Neural progenitor cell (in vitro differentiated cells): ENCODE data around the gene TELO2. TPM values are rescaled to one million over a fixed set of nuclear protein-coding genes. Genes with fewer than 3 reads are reported as not detected.

Experiments used
- DNase-seq: peaks from one replicate; pipeline ENCODE4 v3.0.0-alpha.2; 2016; ENCODE audit warnings: low spot score
- H2AFZ ChIP-seq: fragments of 200-600 bp; sonication (generic); replicated peaks from 2 replicates; pipeline ENCODE4 v1.6.1; 2016; ENCODE audit warnings: antibody characterized with exemption
- H3F3A ChIP-seq: fragments of 200-600 bp; sonication (generic); 2 replicates; pipeline ENCODE4 v1.6.1; 2016; ENCODE audit warnings: antibody characterized with exemption, low read depth
- H3K27ac ChIP-seq: fragments of 200-600 bp; sonication (generic); 2 replicates; pipeline ENCODE4 v1.5.1; 2016; ENCODE audit warnings: mild to moderate bottlenecking
- H3K27me3 ChIP-seq: fragments of 200-600 bp; sonication (generic); 2 replicates; pipeline ENCODE4 v1.6.1; 2016; ENCODE audit warnings: mild to moderate bottlenecking, moderate library complexity
- H3K36me3 ChIP-seq: fragments of 200-600 bp; sonication (generic); 2 replicates; pipeline ENCODE4 v1.5.1; 2016
- H3K4me1 ChIP-seq: fragments of 200-600 bp; sonication (generic); 2 replicates; pipeline ENCODE4 v1.6.1; 2016; ENCODE audit warnings: mixed run types
- H3K4me2 ChIP-seq: fragments of 200-600 bp; sonication (generic); 2 replicates; pipeline ENCODE4 v1.6.1; 2016
- H3K4me3 ChIP-seq: fragments of 200-600 bp; sonication (generic); 2 replicates; pipeline ENCODE4 v1.5.1; 2016
- H3K79me2 ChIP-seq: fragments of 200-600 bp; sonication (generic); 2 replicates; pipeline ENCODE4 v1.6.1; 2016; ENCODE audit warnings: low read depth
- H3K9ac ChIP-seq: fragments of 200-600 bp; sonication (generic); 2 replicates; pipeline ENCODE4 v1.6.1; 2016
- H3K9me3 ChIP-seq: fragments of 200-600 bp; sonication (generic); 2 replicates; pipeline ENCODE4 v1.5.1; 2016; ENCODE audit warnings: low read depth
- H4K20me1 ChIP-seq: fragments of 200-600 bp; sonication (generic); 2 replicates; pipeline ENCODE4 v1.6.1; 2016; ENCODE audit warnings: low read depth
- H3K27ac Mint-ChIP-seq: 3 replicates; pipeline ENCODE4 v1.8.0; 2021; ENCODE audit warnings: mixed read lengths
- H3K27me3 Mint-ChIP-seq: 2 replicates; pipeline ENCODE4 v1.8.0; 2022; ENCODE audit warnings: low read depth, mild to moderate bottlenecking, inconsistent platforms, moderate library complexity, mixed read lengths; ENCODE audit not compliant: insufficient read depth
- H3K36me3 Mint-ChIP-seq: 3 replicates; pipeline ENCODE4 v1.8.0; 2021; ENCODE audit warnings: mixed read lengths
- H3K4me1 Mint-ChIP-seq: 3 replicates; pipeline ENCODE4 v1.8.0; 2021; ENCODE audit warnings: mixed read lengths
- H3K4me3 Mint-ChIP-seq: 3 replicates; pipeline ENCODE4 v1.8.0; 2021; ENCODE audit warnings: mild to moderate bottlenecking, moderate library complexity, mixed read lengths
- H3K9me3 Mint-ChIP-seq: 3 replicates; pipeline ENCODE4 v1.8.0; 2020; ENCODE audit warnings: mixed read lengths
- CTCF ChIP-seq: fragments of 200-600 bp; sonication (generic); IDR thresholded peaks from 2 replicates; pipeline ENCODE4 v1.5.1; 2017; ENCODE audit warnings: antibody characterized with exemption, mild to moderate bottlenecking
- EZH2 ChIP-seq: fragments of 200-600 bp; sonication (generic); IDR thresholded peaks from 2 replicates; pipeline ENCODE4 v1.6.1; 2017; ENCODE audit warnings: antibody characterized with exemption, mild to moderate bottlenecking, moderate library complexity
- EZH2phosphoT487 ChIP-seq: fragments of 200-600 bp; sonication (generic); IDR thresholded peaks from 2 replicates; pipeline ENCODE4 v1.6.1; 2017; ENCODE audit warnings: antibody characterized with exemption
- total RNA-seq: library from RNA; depleted of rRNA; stranded (reverse); fragments of >200 nt; gene quantifications from 2 replicates; pipeline ENCODE4 v1.2.3, GENCODE V29; 2015; ENCODE audit warnings: low replicate concordance

The TELO2 gene
- total RNA-seq, 1 donor from 2014 or later = 18.3 TPM

- peaks cover 5% of the 10 kb centered on the region for H3K4me1 Mint-ChIP-seq
- H3K9me3 ChIP-seq = no peaks in the 10 kb centered on the region
- no peak overlapping the region for H3K4me3 ChIP-seq
- TF ChIP-seq CTCF = no peak
- no peak for TF ChIP-seq EZH2
- TF ChIP-seq EZH2phosphoT487 = no peak
- peaks cover 5% of the 10 kb centered on the region for H3K27me3 Mint-ChIP-seq
- no peaks in the 10 kb centered on the region for H3K4me1 ChIP-seq
- no peaks in the 10 kb centered on the region for H3K9me3 Mint-ChIP-seq
- no peak overlapping the region for H3K4me3 Mint-ChIP-seq
- H2AFZ ChIP-seq = no peak overlapping the region
- H3K27ac ChIP-seq = no peak overlapping the region
- H3K4me2 ChIP-seq = no peak overlapping the region
- H3K27me3 ChIP-seq = no peaks in the 10 kb centered on the region
- H3K27ac Mint-ChIP-seq = no peak overlapping the region
- H3K36me3 ChIP-seq = no peaks in the 10 kb centered on the region
- H3F3A ChIP-seq = no peaks in the 10 kb centered on the region
- peaks cover 7% of the 10 kb centered on the region for H3K36me3 Mint-ChIP-seq
- peaks cover 7% of the 10 kb centered on the region for H4K20me1 ChIP-seq
- DNase-seq = no peak
- no peak overlapping the region for H3K9ac ChIP-seq
- H3K79me2 ChIP-seq = no peaks in the 10 kb centered on the region
These were observed 48.4 kb downstream of the TELO2 start for GRCh38 chr16:1541293-1542165.

- Histone ChIP-seq H3K79me2 (no peaks in the 10 kb centered on the region), H3K27ac (no peak overlapping the region), H3K9ac (no peak overlapping the region), H3K4me1 (no peaks in the 10 kb centered on the region), H3K36me3 (no peaks in the 10 kb centered on the region), H3F3A (no peaks in the 10 kb centered on the region), H3K4me2 (no peak overlapping the region), H4K20me1 (peaks cover 7% of the 10 kb centered on the region), H3K27me3 (no peaks in the 10 kb centered on the region), H2AFZ (no peak overlapping the region), H3K4me3 (no peak overlapping the region), H3K9me3 (no peaks in the 10 kb centered on the region)
- no peak overlapping the region for H3K27ac Mint-ChIP-seq
- peaks cover 5% of the 10 kb centered on the region for H3K27me3 Mint-ChIP-seq
- DNase-seq = no peak
- peaks cover 3% of the 10 kb centered on the region for H3K4me1 Mint-ChIP-seq
- H3K36me3 Mint-ChIP-seq = peaks cover 4% of the 10 kb centered on the region
- no peak for TF ChIP-seq EZH2phosphoT487
- no peak for TF ChIP-seq EZH2
- TF ChIP-seq CTCF = no peak
- no peak overlapping the region for H3K4me3 Mint-ChIP-seq
- H3K9me3 Mint-ChIP-seq = no peaks in the 10 kb centered on the region
These were observed 49.0 kb downstream of the TELO2 start for GRCh38 chr16:1542166-1542500.

- no peak overlapping the region for H3K4me2 ChIP-seq
- Mint-ChIP-seq H3K36me3 (peaks cover 4% of the 10 kb centered on the region), H3K9me3 (no peaks in the 10 kb centered on the region), H3K27me3 (peaks cover 5% of the 10 kb centered on the region), H3K4me3 (no peak overlapping the region), H3K4me1 (peaks cover 3% of the 10 kb centered on the region), H3K27ac (no peak overlapping the region)
- H3K27ac ChIP-seq = no peak overlapping the region
- H3K36me3 ChIP-seq = no peaks in the 10 kb centered on the region
- no peaks in the 10 kb centered on the region for H3K9me3 ChIP-seq
- H3K9ac ChIP-seq = no peak overlapping the region
- H3K4me3 ChIP-seq = no peak overlapping the region
- H3K4me1 ChIP-seq = no peaks in the 10 kb centered on the region
- H4K20me1 ChIP-seq = peaks cover 7% of the 10 kb centered on the region
- no peaks in the 10 kb centered on the region for H3K27me3 ChIP-seq
- no peaks in the 10 kb centered on the region for H3K79me2 ChIP-seq
- TF ChIP-seq EZH2 (no peak), EZH2phosphoT487 (no peak), CTCF (no peak)
- H3F3A ChIP-seq = no peaks in the 10 kb centered on the region
- no peak for DNase-seq
- no peak overlapping the region for H2AFZ ChIP-seq
These were observed 49.4 kb downstream of the TELO2 start for GRCh38 chr16:1542533-1542932.
